HG03460 (cell line): ENCODE measurements around the gene C16orf54.
"Not testable (repeated sequence)": the region's sequence is repeated elsewhere in the genome, so short reads cannot be mapped to it uniquely, and the experiment has no call there.

Experiments used
- ATAC-seq: cut with Tn5 transposase; IDR thresholded peaks from one replicate; pipeline ENCODE4 v1.9.1; 2021; ENCODE audit not compliant: unreplicated experiment

Gene C16orf54

DNA sequence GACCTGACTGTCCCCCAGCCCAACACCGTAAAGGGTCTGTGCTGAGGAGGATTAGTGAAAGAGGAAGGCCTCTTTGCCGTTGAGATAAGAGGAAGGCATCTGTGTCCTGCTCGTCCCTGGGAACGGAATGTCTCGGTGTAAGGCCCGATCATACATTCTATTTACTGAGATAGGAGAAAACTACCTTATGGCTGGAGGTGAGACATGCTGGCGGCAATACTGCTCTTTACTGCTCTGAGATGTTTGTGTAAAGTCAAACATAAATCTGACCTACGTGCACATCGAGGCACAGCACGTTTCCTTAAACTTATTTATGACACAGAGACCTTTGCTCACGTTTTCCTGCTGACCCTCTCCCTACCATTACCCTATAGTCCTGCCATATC is 5.2 kb downstream of the C16orf54 start:
- ATAC-seq = not testable (repeated sequence)

DNA sequence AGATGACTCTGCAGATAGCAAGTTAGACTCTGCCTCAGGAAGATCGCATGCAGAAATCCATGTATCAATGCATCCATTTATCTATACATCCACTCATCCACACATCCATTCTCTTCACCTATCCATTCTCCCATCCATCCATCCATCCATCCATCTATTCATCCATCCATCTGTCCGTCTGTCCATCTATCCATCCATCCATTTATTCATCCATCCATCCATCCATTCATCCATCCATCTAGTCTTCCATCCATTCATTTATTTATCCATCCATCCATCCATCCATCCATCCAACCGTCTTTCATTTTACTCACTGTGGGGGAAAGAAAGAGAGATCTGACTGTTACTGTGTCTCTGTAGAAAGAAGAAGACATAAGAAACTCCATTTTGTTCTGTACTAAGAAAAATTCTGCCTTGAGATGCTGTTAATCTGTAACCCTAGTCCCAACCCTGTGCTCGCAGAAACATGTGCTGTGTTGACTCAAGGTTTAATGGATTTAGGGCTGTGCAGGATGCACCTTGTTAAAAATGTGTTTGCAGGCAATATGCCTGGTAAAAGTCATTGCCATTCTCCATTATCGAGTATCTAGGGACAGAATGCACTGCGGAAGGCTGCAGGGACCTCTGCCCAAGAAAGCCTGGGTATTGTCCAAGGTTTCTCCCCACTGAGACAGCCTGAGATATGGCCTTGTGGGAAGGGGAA is 5.7 kb downstream of the C16orf54 start:
- ATAC-seq = not testable (repeated sequence)

DNA sequence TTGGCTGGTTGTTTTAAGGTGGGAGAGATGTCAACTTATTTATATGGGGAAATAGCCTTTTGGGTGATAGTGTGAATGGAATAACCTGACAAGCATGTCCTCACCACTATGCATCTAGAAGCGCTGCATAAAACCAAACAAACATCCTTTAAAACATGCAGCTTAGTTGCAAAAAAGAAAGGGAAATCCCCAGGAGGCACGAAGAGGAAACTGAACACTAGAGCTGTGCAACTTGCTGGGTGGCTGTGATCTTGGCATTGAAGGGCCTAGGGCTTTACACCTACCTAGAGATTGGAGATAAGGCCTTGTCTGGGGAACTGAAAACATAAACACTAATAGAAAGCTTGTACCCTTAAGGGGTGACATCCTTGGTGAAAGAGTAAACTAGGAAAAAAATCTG is 7.3 kb downstream of the C16orf54 start:
- ATAC-seq = peak; percentile 59

DNA sequence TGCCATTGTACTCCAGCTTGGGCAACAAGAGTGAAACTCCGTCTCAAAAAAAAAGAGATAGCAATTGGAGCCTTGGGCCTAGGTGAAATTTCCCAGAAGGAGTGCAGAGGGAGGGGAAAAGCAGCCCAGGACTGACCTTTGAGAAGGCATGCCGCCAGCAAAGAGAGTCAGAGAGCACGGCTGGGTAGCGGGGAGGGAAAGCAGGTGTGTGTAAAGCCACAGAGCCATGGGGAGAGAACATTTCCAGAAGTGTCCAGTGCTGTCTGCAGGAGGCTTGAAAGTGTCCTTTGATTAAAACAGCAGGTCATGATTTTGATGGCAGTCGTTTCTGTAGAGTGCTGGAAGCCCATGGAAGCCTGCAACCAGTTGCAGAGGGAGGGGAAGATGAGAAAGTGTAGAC is 8.1 kb downstream of the C16orf54 start:
- ATAC-seq = no peak

DNA sequence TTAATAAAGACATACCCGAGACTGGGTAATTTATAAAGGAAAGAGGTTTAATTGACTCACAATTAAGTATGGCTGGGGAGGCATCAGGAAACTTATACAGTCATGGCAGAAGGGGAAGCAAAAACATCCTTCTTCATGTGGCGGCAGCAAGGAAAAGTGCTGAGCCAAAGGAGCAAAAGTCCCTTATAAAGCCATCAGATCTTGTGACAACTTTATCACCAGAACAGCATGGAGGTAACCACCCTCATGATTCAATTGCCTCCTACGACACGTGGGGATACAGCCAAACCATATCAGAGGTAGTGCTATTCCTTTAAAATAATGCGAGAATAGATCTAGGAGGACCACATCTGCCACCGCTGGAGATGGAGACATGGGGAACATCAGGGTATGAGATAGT is 9.0 kb downstream of the C16orf54 start:
- no peak for ATAC-seq

DNA sequence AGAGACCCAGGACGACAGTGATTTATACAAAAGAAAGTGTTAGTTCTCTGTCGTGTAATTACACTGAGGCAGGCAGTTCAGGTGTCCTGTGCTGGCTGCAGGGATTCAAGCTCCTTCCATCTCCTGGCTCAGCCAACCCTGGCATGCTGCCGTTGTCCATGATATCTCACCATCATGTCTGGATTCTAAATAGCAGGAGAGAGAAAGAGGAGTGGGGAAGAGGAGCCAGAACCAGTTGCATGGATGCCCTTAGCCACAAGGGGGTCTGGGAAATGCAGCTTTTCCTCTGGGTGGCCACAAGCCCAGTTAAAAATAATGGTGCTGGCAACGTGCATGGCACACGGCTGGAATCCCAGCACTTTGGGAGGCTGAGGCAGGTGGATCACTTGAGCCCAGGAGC is 9.7 kb downstream of the C16orf54 start:
- no peak for ATAC-seq

DNA sequence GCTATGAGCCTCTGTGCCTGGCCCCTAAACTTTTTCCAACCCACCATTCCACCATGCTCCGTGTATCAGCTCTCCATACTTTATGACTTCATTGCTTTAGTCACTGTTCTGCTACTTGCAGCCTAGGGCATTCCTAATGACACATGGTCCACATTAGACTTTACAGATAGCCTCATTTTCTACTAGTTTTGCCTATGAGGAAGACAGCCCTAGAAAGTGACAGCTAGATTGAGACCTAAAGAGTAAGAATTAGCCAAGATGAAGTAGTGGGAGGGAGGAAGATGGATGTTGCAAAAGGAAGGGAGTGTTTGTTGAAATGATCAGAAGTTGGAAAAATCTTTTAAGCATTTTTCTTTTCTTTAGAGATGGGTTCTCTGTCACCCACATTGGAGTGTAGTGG is 11.0 kb downstream of the C16orf54 start:
- no peak for ATAC-seq

DNA sequence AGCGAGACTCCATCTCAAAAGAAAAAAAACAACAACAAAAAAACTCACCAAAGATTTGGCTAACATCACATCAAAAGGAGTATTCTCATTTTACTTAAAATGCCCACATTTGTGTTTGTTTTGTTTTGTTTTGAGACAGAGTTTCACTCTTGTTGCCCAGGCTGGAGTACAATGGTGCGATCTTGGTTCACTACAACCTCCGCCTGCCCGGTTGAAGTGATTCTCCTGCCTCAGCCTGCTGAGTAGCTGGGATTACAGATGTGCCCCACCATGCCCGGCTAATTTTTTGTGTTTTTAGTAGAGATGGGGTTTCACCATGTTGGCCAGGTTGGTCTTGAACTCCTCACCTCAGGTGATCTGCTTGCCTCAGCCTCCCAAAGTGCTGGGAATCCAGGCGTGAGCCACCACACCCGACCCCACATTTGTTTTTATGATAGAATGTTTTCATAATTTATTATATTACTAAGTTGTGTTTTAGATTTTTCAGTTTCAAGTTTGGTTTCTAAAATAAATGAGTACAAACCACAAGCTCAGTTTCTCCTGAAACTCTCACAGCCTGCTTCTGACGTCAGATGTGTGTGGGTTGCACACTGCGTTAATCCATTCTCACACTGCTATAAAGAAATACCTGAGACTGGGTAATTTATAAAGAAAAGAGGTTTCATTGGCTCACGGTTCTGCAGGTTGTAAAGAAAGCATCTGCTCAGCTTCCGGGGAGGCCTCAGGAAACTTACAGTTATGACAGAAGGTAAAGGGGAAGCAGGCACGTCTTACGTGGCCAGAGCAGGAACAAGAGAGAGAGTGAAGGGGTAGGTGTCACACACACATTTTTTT is 13.8 kb downstream of the C16orf54 start:
- not testable (repeated sequence) for ATAC-seq

DNA sequence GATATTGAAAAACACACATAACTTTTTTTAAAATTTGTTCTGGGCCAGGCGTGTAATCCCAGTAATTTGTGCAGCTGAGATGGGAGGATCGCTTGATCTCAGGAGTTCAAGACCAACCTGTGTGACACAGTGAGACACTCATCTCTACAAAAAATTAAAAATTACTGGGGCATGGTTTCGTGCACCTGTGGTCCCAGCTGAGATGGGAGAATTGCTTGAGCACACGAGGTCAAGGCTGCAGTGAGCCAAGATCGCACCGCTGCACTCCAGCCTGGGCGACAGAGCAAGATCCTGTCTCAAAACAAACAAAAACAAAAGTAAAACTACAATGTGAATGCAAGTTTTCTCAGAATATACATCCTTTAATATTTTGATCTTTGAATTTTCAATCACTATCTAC is 15.1 kb downstream of the C16orf54 start:
- ATAC-seq = no peak

DNA sequence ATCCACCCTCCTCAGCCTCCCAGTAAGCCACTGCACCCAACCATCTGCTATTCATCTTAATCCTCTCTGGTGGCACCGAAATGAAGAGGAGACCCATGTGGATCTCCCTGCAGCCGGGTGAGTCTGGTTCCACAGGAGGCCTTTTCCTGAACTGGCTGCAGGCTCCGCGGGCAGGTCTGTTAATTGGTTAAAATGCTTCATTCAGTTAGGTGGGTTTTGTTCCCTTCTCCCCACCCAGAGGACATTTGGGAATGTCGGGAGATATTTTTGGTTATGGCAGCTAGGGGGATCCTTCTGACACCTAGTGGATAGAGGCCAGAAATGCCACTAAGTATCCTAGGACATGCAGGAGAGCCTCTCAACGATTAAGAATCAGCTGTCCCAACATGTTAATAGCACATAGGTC is 16.7 kb downstream of the C16orf54 start:
- no peak for ATAC-seq

DNA sequence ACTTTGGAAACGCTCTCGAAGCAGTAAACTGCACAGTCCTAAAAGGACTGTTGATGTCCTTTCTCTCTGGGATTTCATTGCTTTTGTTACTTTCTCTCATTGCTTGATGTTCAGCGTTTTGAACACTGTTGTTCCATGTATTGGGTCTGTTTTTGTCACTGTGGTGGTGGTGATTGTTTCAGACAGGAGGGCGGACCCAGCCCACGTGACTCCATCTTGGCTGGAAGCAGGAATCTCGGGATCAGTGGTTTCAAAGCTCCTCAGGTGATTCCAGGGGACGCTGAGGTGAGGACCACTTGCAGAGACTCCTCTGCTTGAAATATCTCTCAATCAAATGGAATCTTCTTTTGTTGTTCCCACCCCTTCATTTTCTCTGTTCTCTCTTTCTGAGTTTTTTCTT is 18.3 kb downstream of the C16orf54 start:
- no peak for ATAC-seq

DNA sequence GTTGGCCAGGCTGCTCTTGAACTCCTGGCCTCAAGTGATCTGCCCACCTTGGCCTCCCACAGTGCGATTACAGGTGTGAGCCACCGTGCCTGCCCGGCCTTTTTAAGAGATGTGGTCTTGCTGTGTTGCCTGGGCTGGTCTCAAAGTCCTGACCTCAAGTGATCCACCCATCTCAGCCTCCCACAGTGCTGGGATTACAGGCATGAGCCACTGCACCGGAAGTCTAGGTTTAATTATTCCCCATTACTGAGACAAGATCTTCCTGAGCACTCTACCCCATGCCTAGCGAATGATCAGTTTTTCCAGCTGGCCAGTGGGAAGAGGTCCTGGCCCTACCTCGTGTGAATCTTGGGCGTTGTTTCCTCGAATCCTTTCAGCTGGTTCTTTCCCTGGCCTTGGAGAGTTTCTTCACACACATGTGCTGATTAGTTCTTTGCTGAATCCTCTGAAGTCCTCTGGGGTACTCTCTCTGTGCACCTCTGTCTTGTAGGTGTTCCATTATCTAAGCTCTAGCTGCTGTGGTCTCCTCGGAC is 18.9 kb downstream of the C16orf54 start:
- no peak for ATAC-seq

DNA sequence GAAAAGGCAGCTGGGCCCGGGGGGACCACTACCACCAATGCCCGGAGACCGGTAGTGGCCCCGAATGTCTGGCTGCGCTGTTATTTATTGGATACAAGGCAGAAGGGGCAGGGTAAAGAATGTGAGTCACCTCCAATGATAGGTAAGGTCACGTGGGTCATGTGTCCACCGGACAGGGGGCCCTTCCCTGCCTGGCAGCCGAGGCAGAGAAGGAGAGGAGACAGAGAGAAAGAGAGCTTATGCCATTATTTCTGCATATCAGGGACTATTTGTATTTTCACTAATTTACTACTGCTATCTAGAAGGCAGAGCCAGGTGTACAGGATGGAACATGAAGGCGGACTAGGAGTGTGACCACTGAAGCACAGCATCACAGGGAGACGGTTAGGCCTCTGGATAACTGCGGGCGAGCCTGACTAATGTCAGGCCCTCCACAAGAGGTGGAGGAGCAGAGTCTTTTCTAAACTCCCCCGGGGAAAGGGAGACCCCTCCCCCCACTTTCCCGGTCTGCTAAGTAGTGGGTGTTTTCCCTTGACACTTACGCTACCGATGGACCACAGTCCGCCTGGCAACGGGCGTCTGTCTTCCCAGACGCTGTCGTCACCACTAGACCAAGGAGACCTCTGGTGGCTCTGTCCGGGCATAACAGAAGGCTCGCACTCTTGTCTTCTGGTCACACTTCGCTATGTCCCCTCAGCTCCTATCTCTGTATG is 24.5 kb downstream of the C16orf54 start:
- ATAC-seq = not testable (repeated sequence)

DNA sequence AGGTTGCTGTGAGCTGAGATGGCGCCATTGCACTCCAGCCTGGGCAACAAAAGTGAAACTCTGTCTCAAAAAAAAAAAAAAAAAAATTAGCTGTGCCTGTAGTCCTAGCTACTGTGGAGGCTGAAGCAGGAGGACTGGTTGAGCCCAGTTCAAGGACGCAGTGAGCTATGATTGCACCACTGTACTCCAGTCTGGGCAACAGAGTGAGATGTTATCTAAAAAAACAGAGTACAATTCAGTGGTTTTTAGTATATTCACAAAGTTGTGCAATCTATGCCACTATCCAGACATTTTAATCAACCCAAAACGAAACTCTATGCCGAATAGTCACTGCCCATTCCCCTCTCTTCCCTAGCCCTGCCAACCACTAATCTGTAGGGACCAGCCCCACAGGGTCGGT is 25.1 kb downstream of the C16orf54 start:
- no peak for ATAC-seq

DNA sequence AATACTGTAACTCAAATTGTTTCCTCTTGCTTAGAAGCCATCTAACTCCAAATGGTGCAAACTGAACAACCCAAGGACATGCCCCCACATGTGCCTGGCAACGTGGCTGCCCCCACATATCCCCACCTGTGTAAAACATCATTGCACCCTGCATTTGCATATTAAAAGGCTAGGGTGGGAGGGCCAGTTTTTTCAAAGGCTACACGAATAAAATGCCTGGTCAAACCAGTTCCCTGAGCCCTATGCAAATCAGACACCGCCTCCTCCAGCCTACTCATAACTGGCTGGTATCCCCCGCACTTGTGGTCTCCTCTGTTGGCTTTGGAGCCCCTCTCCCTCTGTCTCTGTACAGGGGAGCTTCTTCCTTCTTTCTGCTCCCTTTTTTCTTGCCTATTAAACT is 26.7 kb downstream of the C16orf54 start:
- ATAC-seq = no peak

DNA sequence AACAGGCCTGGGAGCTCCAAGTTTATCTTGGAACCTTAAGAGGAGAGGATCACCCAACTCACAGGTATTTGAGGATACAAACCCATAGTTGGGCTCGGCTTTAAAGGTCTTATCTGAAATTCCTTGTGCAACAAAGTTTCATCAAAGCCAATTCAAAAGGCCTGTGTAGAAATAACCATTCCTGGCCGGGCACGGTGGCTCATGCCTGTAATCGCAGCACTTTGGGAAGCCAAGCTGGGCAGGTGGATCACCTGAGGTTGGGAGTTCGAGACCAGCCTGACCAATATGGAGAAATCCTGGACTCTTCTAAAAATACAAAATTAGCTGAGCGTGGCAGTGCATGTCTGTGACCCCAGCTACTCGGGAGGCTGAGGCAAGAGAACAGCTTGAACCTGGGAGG is 28.7 kb downstream of the C16orf54 start:
- ATAC-seq = no peak

DNA sequence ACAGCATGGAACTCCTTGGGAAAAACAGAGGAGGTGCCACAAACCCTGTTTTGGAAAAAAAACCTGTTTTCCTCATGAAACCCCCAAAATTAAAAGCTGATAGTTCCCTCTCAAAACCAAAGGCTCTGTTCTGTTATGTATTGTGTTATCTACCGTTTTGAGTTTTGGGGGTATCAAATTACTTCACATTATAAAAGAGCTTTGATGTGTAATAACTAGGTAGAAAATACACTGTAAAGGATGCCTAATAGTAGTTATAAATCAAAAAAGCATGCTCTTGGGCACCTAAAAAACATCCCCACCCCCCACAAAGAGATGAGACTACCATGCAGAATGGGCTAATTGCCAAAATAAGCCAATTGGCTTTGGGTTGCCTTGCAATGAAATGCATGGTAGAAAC is 30.8 kb downstream of the C16orf54 start:
- no peak for ATAC-seq

DNA sequence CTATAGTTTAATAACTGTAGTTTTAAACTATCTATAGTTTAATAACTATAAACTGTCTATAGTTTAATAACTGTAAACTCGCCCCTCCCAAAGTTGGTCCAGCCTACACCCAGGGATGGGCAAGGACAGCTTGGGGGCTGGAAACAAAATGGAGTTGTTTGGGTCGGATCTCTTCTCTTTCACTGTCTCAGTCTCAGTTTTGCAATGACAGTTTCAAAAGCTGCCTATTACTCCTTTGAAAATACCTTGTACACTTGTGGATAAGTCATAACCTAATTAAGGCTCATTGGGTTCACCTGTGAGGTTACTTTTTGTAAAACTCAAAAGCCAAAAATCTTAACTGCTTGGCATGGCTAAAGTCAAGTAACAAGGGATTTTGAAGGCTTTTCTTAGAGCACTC is 31.4 kb downstream of the C16orf54 start:
- ATAC-seq = no peak

DNA sequence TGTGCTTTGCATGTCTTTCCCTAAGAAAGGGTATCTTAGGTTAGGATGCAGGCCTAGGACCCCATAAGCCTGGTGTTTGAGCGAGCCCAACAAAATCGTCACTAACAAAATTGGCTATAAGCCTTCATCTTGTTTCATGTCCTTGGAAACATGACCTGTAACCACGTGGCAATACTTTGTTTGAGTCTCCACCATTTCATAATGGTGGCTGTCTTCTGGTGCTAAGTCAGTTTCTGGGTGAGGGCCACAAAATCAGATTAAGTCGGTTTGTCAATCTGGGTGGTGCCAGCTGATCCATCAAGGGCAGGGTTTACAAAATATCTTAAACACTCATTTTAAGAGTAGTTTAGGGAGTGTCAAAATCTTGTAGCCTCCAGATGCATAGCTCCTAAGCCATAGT is 33.0 kb downstream of the C16orf54 start:
- no peak for ATAC-seq

DNA sequence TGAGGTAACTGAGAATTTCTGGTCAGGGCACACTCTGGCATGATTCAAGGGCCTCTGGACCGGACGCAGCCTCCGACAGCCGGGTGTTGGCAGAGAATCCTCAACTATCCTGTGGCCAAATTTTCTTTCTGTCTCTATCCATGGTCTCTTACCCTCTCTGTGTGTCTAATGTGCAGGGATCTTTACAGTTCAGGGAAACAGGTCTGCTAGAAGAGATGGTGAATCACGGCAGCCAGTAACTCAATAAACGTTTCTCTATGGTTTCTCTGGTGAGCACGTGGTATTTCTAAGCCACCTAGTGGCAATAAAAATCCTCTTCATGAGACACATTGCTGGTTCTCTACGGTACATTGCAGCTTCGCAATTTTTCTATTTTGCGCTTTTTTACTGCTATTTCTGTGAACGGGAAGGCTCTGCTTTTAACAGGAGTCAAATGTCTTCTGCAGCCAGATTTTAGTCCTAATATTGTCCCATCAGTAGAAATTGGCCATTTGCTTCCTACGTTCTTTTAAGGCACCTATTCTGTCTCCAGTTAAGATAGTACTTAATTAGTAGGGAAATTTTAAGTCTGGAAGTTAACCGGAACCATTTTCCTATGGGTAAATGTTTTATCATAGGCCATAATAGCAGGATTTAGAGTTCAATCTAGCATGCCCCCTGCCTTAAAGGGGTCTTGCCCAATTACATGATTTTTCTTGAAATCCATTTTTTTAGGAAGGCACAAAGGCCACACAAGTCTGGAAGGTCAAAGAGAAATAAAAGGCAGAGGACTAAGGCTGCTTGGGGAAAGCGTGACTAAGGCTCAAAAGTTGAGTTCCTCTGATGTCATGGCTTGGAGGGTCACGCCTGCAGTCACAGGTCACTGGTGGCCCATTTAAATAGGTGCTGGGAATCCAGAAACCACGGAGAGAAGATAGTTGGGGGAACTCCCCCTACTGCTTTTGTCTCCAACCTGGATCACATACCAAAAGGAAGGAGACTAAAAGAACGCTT is 35.3 kb downstream of the C16orf54 start:
- ATAC-seq = no peak
